Measurements from ENCODE around the gene UBAC2.

Gene UBAC2

GRCh38 chr13:99422586-99423220 lies 222.0 kb downstream of the UBAC2 start:
- DNase-seq: no peak

- no peak for DNase-seq
Observed at GRCh38 chr13:99425485-99426341, 225.1 kb downstream of the UBAC2 start.

DNA sequence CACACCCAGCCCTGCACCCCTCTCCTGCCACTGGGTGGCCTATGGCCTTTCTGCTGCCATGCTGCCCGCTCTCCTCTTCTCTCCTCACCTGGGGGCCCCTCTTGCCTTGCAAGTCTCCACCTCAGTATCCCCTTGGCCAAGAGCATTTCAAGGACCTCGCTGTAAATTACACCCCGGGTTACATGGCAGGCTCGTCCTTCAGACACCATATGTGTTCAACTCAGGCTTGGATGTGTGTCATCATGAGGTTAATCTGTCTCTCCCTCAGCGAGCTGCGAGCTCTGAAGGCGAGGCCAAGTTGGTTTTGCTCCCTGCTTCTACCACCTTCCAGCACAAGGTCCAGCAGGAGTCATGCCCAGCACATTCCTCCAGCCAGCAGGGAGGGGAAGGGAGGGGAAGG lies 225.8 kb downstream of the UBAC2 start:
- DNase-seq: no peak

GRCh38 chr13:99429670-99430069 lies 229.0 kb downstream of the UBAC2 start:
- no peak for DNase-seq

GRCh38 chr13:99431927-99432608 lies 231.4 kb downstream of the UBAC2 start:
- no peak for DNase-seq

DNA sequence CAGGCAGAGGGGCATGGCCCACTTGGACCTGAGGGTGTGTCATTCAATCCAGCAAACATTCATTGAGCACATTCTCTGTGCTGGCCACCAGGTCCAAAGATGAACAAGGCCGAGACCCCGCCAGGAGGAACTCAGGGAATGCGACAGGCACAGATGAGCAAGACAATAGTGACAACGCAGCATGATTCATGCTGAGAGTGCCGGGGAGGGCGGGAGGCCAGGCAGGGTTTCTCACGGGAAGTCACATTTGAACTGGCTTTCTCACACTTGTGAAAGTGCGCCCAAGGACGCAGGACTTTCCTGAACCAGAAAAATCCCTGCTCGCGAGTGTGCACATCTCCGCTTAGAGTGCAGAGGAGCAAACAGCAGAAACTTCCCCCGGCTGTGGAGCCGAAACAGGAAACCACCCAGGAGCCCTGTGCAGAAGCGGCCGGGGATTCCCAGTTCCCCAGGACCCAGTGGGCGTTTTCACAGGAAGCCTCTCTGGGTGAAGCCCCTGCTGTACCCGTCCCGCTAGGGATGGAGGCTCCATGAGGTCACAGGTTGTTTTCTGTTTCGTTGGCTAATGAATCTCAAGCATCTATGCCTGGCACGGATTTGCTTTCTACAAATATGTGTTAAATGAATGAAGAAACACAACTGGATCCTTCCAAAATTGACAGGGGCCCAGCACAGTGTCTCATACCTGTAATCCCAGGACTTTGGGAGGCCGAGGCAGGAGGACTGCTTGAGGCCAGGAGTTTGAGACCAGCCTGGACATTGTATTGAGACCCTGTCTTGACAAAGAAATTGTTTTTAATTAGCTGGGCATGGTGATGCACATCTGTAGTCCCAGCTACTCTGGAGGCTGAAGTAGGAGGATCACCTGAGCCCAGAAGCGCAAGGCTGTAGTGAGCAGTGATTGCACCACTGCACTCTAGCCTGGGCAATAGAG lies 232.2 kb downstream of the UBAC2 start:
- no peak for DNase-seq

GRCh38 chr13:99433543-99434075 lies 233.0 kb downstream of the UBAC2 start:
- no peak for DNase-seq

DNA sequence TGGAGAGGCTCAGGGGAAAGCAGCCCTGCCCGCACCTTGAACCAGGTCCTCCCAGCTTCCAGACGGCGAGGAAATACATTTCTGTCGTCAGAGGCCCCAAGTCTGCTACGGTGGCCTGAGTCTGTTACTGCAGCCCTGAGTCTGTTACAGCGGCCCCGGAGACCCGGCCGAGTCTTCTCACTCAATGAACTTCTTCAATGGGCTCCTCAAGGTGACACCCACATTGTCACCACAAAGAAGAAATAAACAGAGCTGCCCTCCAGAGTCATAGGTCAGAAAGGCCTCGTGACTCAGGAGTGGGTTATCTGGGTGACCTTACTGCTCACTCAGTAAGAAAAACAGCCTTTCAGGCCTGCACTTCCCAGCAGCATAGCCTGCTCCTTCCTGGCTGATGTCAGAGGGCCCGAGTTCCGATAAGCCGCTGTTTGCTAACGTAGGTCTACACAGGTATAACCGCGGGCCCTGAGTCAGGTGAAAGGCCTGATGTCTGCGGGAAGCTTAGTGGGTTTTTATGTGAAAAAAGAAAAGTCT lies 233.7 kb downstream of the UBAC2 start:
- no peak for DNase-seq

DNA sequence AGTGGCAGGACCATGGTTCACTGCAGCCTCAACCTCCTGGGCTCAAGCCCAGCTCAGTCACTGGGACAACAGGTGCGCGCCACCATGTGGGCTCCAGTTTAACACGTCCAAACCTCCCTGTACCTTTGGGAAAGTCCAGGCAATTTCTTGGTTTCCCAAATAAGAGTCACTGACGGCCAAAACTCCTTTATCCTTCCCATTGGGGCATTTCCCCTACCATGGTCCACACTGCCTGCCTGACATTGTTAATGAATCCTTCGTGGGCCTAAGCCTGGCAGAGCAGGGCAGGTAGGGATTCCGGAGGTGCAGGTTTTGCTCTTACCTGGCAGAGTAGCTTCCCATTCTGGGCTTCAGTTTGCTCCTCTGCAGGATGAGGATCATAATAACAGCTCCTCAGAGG lies 234.5 kb downstream of the UBAC2 start:
- no peak for DNase-seq

GRCh38 chr13:99435998-99436397 lies 235.3 kb downstream of the UBAC2 start:
- DNase-seq: no peak
